Measurements from ENCODE around the gene SWSAP1. TPM values are rescaled to one million over a fixed set of nuclear protein-coding genes. Genes with fewer than 3 reads are reported as not detected.

The SWSAP1 gene
- total RNA-seq, 4 donors from 2014 or later, result 1.6 to 3.7 (median 2.6) TPM

DNA sequence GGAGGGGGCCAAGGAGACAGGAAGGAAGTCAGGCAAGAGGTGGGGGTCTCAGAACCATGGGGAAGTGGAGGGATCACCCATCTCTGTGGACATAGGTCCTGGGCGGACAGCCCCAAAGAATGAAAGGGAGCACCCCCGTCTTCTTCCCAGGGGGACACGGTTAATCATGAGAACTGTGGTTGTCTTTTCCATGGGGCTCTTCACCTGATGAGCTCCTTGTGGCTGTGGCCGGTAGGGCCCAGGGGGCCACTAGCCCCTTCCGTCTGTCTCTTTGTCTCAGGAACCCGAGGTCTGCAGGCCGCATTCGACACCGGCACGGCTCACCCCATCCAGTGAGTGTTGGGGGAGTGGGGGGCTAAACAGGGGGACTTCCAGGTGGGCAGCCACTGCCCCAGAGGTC, 10.6 kb upstream of the SWSAP1 start:
- DNase-seq (ENCODE audit: low spot score in 2 of 2), result no peak
- Histone ChIP-seq H3K36me3 (peaks cover 51% of the 10 kb centered on the region), H3K4me3 (no peak overlapping the region), H3K4me1 (peaks cover 4% of the 10 kb centered on the region), H3K27me3 (no peaks in the 10 kb centered on the region), H3K27ac (no peak overlapping the region), H3K9me3 (no peaks in the 10 kb centered on the region)
- TF ChIP-seq CTCF (IDR thresholded peaks at IDR 0.05) (no peak), EP300 (IDR thresholded peaks at IDR 0.05) (no peak), POLR2AphosphoS5 (IDR thresholded peaks at IDR 0.05) (no peak), POLR2A (IDR thresholded peaks at IDR 0.05) (no peak)
- 90% methylated on average over 10 of the region's 10 CpGs for WGBS

DNA sequence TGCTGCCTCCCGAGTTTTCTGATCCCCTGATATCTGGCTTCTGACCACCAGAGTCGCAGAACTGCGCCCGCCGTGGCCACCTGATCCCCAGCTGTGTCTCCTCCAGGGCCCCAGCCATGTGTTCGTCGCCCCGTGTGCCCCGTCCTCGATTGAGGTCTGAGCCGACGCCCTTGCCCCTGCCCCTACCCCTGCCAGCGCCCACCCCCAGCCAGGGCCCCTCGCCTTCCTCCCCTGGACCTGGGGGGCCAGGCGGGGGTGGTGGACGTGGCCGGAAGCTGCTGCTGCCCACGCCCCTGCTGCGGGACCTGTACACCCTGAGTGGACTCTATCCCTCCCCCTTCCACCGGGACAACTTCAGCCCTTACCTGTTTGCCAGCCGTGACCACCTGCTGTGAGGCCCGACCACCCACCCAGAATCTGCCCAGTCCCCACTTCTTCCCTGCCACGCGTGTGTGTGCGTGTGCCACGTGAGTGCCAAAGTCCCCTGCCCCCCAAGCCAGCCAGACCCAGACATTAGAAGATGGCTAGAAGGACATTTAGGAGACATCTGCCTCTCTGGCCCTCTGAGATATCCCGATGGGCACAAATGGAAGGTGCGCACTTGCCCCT, 10.1 kb upstream of the SWSAP1 start:
- Histone ChIP-seq H3K36me3 (peaks cover 49% of the 10 kb centered on the region), H3K4me1 (peaks cover 4% of the 10 kb centered on the region), H3K4me3 (no peak overlapping the region), H3K27ac (no peak overlapping the region), H3K27me3 (no peaks in the 10 kb centered on the region), H3K9me3 (no peaks in the 10 kb centered on the region)
- 94% methylated on average over 20 of the region's 28 CpGs for WGBS
- no peak for TF ChIP-seq CTCF (IDR thresholded peaks at IDR 0.05)
- TF ChIP-seq POLR2AphosphoS5 (IDR thresholded peaks at IDR 0.05), result no peak
- TF ChIP-seq POLR2A (IDR thresholded peaks at IDR 0.05), result no peak
- TF ChIP-seq EP300 (IDR thresholded peaks at IDR 0.05), result no peak
- no peak for DNase-seq (ENCODE audit: low spot score in 2 of 2)

GRCh38 chr19:11364935-11365334, 9.5 kb upstream of the SWSAP1 start:
- Histone ChIP-seq H3K9me3 (no peaks in the 10 kb centered on the region), H3K36me3 (peaks cover 45% of the 10 kb centered on the region), H3K27ac (no peak overlapping the region), H3K4me1 (peaks cover 4% of the 10 kb centered on the region), H3K4me3 (no peak overlapping the region), H3K27me3 (no peaks in the 10 kb centered on the region)
- no peak for TF ChIP-seq POLR2A (IDR thresholded peaks at IDR 0.05)
- no peak for TF ChIP-seq CTCF (IDR thresholded peaks at IDR 0.05)
- no peak for TF ChIP-seq EP300 (IDR thresholded peaks at IDR 0.05)
- no peak for TF ChIP-seq POLR2AphosphoS5 (IDR thresholded peaks at IDR 0.05)
- WGBS, result 53% methylated on average over 3 of the region's 5 CpGs
- DNase-seq (ENCODE audit: low spot score in 2 of 2), result no peak

DNA sequence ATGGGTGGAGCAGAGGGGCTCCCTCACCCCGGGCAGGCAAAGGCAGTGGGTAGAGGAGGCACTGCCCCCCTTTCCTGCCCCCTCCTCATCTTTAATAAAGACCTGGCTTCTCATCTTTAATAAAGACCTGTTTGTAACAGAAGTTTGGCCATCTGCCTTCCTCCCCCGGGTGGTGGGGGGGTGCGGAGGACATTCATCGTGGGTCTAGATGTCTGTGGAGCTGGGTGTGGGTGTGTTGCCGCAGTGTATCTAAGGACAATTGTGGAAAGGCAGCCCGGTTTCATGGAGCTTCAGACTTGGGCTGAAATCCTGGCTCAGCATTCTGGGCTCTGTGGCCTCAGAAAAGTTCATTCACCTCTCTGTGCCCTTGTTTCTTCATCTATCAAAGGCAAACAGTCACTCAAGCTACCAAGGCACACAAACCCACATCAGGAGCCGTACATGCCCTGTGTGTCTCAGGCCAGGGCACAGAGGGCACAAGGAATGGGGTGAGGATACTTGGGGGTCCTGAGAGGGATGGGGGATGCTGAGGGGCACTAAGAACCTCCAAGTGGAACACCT, 8.8 kb upstream of the SWSAP1 start:
- no peak for DNase-seq (ENCODE audit: low spot score in 2 of 2)
- Histone ChIP-seq H3K4me1 (peaks cover 4% of the 10 kb centered on the region), H3K9me3 (no peaks in the 10 kb centered on the region), H3K27ac (no peak overlapping the region), H3K27me3 (no peaks in the 10 kb centered on the region), H3K4me3 (no peak overlapping the region), H3K36me3 (peaks cover 45% of the 10 kb centered on the region)
- no peak for TF ChIP-seq EP300 (IDR thresholded peaks at IDR 0.05)
- TF ChIP-seq CTCF (IDR thresholded peaks at IDR 0.05), result no peak
- TF ChIP-seq POLR2AphosphoS5 (IDR thresholded peaks at IDR 0.05), result no peak
- no peak for TF ChIP-seq POLR2A (IDR thresholded peaks at IDR 0.05)
- 66% methylated on average over 7 of the region's 7 CpGs for WGBS

GRCh38 chr19:11367528-11367927, 6.9 kb upstream of the SWSAP1 start:
- no peak for TF ChIP-seq EP300 (IDR thresholded peaks at IDR 0.05)
- no peak for TF ChIP-seq POLR2AphosphoS5 (IDR thresholded peaks at IDR 0.05)
- TF ChIP-seq POLR2A (IDR thresholded peaks at IDR 0.05), result no peak
- TF ChIP-seq CTCF (IDR thresholded peaks at IDR 0.05), result no peak
- H3K9me3 ChIP-seq, result no peaks in the 10 kb centered on the region
- no peak for DNase-seq (ENCODE audit: low spot score in 2 of 2)

More at GRCh38 chr19:11367528-11367927, 6.9 kb upstream of the SWSAP1 start:
- H3K36me3 ChIP-seq, result peaks cover 38% of the 10 kb centered on the region
- no peak overlapping the region for H3K4me3 ChIP-seq
- no peak overlapping the region for H3K27ac ChIP-seq
- WGBS, result 94% methylated on average over 1 of the region's 2 CpGs
- no peaks in the 10 kb centered on the region for H3K27me3 ChIP-seq
- H3K4me1 ChIP-seq, result no peaks in the 10 kb centered on the region

Measured in suprapubic skin (tissue), 4 donors.